Measurements from ENCODE around the gene GTF3C5.
"Not testable (repeated sequence)": the region's sequence is repeated elsewhere in the genome, so short reads cannot be mapped to it uniquely, and the experiment has no call there.

GTF3C5 gene

DNA sequence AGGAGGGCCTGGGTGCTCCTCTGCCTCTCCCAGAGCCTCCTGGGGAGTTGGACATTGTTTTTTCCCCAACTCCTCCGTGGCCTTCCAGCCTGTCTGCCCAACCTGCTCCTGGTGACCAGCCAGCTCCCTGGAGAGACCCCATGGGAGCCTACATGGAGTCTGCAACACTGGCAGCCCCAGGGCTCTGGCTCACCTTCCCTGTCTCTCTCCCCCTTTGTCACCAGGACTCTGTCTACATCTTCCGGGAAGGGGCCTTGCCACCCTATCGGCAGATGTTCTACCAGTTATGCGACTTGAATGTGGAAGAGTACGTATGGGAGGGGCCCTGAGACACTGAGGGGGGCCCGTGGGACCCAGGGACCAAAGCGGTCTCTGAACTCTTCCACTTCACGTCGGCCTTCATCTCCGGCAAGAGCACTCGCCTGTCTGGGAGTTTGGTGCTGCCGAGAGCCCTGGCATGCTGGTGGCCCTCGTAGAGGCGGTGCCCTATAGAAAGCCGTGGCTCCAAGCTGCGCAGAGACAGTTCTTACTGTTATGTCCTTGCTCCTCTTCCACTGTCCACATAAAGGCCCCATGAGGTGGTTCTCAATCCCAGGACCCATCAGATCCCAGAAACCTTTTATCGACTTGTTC, 25.1 kb downstream of the GTF3C5 start:
- DNase-seq: no peak

DNA sequence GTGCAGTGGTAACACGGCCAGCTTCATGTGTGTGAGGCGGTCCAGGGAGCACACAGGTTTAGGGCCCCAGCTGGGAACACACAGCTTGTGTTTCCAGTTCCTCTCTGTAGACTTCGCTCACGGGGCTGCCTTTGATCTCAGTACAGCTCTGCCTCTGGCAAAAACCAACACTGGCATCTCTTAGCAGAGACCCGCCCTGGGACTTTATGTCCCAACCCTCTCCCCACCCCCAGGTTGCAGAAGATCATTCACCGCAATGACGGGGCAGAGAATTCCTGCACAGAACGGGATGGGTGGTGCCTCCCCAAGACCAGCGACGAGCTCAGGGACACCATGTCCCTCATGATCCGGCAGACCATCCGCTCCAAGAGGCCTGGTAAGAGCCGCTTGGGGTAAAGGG, 25.7 kb downstream of the GTF3C5 start:
- no peak for DNase-seq

DNA sequence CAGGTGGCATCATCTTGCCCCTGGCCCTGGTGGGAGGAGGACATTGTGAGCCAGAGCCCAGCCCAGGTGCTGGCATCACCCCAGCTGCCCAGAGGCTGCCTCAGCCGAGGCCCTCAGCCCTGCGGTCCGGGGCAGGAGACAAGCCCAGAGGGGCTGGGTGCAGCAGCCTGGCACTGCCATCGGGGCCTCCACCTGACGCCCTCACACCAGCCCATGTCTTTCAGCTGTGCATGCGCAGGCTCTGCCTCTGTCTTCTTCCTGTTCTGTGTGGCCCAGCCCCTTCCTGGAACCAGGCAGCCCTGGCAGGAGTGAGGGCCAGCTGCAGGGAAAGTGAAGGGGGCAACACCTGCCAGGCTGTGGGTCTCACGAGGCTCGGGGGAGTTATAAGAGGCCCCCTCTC, 26.2 kb downstream of the GTF3C5 start:
- no peak for DNase-seq

DNA sequence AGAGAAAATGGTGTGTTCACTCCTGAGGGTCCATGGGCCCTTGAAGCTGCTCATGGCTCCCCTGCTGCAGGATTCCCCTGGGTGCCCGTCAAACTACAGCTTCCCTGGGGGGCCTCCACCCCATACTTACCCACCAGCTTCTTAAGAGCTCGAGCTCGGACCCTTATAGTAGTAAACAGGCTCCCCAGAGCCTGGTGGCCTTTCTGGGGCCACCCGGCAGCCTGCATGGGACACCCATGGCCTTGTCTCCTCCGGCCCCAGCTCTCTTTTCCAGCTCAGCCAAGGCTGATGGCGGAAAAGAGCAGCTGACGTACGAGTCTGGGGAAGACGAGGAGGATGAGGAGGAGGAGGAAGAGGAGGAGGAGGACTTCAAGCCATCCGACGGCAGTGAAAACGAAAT, 26.8 kb downstream of the GTF3C5 start:
- no peak for DNase-seq

DNA sequence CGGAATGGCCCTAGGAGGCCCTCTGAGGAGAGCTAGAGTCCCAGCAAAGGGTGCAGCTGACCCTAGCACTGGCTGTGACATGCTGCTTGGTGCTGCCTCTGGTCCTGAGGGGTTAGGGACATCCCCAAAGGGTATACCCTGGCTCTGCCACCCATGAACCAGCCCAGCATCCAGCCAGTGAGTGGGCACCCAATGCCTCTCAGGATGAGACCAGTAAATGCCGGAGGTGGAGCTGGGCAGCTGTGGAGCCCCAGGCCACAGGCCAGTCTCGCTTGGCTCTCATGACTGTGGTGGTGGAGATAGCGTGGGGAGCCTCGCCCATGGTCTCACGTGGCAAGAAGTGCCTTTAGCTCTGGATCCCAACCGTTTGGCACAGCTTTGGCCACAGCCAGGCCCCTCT, 27.3 kb downstream of the GTF3C5 start:
- no peak for DNase-seq

DNA sequence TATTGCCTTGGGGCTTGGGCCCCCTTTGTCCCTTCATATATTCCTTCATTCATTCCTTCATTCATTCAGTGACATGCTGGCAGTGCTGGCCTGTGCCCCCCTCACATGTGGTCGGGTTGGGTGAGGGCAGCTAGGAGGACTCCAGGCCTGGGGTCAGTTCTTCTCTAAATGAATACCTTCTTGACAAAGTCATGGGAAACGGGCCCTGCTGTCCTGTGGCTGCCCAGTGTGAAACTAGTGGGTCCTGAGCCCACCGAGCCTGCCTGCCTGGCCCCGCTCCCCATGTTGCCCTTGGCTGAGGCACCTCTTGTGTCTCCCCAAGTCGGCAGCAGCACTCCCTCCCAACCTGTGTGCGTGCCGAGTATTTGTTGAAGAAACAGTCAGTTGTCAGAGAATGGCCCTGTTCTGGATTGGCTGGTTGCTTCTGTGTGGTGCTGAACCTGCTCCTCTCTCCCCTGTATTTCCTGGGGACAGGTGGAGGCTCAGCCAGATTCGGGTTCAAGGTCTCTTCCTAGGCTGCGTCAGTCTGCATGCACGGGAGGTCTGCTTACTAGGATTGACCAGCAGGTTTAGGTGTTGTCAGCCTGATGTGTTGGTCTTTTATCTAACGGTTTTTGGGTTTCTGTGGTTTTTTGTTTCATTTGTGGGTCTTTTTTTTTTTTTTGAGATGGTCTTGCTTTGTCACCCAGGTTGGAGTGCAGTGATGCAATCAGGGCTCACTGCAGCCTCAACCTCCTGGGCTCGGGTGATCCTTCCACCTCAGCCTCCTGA, 27.9 kb downstream of the GTF3C5 start:
- DNase-seq: no peak

DNA sequence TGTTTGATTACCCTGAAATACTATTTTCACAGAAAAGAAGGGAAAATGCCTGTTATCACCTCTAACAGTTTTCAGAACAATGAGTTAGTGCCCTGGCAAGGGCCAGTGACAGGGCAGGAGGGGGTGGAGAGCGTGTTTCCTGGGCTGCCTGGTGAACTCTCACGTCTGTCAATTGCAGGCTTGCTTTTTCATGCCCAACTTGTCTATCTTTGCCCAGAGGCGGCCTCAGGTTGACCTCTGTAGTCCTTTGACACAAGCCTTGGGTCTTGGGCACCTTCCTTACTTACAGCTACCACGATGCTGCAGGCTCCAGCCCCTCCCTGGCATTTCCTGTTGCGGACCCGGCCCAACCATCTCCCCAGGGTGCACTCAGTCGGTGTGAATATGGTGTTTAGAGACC, 28.8 kb downstream of the GTF3C5 start:
- no peak for DNase-seq

DNA sequence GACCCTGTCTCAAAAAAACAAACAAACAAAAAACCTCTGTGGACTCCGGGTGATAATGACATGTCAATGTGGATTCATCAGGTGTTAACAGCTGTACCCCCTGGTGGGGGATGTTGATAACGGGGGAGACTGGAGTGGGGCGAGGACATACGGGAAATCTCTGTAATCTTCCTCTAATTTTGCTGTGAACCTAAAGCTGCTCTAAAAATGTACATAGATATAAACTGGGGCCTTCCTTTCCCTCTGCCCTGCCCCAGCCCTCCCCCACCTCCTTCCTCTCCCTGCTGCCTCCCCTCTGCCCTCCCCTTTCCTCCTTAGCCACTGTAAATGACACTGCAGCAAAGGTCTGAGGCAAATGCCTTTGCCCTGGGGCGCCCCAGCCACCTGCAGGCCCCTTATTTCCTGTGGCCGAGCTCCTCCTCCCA, 29.6 kb downstream of the GTF3C5 start:
- DNase-seq: no peak

DNA sequence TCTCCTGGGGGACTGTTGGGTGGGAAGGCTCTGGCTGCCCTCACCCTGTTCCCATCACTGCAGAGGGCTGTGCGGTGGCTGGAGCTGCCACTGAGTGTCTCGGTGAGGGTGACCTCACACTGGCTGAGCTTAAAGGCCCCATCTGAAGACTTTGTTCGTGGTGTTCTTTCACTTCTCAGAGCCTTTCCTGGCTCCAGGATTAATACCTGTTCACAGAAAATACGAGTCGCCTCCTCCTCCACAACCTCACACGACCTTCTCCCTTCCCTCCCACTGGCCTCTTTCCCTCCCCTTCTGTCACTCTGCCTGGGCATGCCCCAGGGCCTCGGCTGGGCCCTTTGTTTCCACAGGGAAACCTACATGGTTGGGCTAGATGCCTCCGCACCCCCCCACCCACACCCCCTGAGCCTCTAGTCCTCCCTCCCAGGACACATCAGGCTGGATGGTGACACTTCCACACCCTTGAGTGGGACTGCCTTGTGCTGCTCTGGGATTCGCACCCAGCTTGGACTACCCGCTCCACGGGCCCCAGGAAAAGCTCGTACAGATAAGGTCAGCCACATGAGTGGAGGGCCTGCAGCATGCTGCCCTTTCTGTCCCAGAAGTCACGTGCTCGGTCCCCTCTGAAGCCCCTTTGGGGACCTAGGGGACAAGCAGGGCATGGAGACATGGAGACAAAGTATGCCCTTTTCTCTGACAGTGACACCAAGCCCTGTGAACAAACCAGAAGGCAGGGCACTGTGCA, 30.4 kb downstream of the GTF3C5 start:
- DNase-seq: not testable (repeated sequence)

DNA sequence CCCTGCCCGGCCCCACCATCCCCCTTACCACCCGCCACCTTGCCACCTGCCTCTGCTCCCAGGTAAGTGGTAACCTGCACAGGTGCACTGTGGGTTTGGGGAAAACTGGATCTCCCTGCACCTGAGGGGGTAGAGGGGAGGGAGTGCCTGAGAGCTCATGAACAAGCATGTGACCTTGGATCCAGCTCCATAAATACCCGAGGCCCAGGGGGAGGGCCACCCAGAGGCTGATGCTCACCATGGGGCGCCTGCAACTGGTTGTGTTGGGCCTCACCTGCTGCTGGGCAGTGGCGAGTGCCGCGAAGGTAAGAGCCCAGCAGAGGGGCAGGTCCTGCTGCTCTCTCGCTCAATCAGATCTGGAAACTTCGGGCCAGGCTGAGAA, 31.0 kb downstream of the GTF3C5 start, which contains the start of gene CEL:
CEL (plus strand) TSS at position 218 of the 382 bp plus-strand sequence; CDS start at position 240, 22 bp downstream.
- DNase-seq: not testable (repeated sequence)

DNA sequence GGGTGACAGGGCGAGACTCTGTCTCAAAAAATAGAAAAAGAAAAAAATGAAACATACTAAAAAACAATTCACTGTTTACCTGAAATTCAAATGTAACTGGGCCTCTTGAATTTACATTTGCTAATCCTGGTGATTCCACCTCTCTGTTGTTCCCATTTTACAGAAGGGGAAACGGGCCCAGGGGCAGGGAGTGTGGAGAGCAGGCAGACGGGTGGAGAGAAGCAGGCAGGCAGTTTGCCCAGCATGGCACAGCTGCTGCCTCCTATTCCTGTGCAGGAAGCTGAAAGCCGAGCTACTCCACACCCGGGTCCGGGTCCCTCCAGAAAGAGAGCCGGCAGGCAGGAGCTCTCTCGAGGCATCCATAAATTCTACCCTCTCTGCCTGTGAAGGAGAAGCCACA, 31.8 kb downstream of the GTF3C5 start:
- DNase-seq: not testable (repeated sequence)

DNA sequence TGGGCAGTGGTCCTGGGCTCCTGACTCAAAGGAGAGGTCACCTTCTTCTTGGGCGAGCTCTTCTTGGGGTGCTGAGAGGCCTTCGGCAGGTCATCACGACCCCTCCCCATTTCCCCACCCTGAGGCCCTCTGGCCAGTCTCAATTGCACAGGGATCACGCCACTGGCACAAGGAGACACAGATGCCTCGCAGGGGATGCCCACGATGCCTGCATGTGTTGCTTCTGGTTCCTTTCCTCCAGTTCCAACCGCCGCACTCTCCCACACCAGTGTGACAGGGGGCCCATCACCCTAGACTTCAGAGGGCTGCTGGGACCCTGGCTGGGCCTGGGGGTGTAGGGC, 32.3 kb downstream of the GTF3C5 start:
- DNase-seq: no peak

DNA sequence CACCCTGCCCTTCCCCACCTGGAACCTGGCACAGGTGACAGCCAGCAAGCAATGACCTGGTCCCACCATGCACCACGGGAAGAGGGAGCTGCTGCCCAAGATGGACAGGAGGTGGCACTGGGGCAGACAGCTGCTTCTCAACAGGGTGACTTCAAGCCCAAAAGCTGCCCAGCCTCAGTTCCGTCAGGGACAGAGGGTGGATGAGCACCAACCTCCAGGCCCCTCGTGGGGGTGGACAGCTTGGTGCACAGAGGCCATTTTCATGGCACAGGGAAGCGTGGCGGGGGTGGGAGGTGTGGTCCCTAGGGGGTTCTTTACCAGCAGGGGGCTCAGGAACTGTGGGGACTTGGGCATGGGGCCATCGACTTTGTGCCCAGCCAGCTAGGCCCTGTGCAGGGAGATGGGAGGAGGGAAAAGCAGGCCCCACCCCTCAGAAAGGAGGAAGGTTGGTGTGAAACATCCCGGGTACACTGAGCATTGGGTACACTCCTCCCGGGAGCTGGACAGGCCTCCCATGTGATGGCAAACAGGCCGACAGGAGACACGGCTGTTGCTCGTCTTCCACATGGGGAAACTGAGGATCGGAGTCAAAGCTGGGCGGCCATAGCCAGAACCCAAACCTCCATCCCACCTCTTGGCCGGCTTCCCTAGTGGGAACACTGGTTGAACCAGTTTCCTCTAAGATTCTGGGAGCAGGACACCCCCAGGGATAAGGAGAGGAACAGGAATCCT, 32.9 kb downstream of the GTF3C5 start:
- no peak for DNase-seq

DNA sequence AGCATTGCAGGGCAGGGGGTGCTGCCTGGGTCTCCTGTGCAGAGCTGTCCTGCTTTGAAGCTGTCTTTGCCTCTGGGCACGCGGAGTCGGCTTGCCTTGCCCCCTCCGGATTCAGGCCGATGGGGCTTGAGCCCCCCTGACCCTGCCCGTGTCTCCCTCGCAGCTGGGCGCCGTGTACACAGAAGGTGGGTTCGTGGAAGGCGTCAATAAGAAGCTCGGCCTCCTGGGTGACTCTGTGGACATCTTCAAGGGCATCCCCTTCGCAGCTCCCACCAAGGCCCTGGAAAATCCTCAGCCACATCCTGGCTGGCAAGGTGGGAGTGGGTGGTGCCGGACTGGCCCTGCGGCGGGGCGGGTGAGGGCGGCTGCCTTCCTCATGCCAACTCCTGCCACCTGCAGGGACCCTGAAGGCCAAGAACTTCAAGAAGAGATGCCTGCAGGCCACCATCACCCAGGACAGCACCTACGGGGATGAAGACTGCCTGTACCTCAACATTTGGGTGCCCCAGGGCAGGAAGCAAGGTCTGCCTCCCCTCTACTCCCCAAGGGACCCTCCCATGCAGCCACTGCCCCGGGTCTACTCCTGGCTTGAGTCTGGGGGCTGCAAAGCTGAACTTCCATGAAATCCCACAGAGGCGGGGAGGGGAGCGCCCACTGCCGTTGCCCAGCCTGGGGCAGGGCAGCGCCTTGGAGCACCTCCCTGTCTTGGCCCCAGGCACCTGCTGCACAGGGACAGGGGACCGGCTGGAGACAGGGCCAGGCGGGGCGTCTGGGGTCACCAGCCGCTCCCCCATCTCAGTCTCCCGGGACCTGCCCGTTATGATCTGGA, 33.7 kb downstream of the GTF3C5 start:
- no peak for DNase-seq

DNA sequence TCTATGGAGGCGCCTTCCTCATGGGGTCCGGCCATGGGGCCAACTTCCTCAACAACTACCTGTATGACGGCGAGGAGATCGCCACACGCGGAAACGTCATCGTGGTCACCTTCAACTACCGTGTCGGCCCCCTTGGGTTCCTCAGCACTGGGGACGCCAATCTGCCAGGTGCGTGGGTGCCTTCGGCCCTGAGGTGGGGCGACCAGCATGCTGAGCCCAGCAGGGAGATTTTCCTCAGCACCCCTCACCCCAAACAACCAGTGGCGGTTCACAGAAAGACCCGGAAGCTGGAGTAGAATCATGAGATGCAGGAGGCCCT, 34.2 kb downstream of the GTF3C5 start:
- no peak for DNase-seq

DNA sequence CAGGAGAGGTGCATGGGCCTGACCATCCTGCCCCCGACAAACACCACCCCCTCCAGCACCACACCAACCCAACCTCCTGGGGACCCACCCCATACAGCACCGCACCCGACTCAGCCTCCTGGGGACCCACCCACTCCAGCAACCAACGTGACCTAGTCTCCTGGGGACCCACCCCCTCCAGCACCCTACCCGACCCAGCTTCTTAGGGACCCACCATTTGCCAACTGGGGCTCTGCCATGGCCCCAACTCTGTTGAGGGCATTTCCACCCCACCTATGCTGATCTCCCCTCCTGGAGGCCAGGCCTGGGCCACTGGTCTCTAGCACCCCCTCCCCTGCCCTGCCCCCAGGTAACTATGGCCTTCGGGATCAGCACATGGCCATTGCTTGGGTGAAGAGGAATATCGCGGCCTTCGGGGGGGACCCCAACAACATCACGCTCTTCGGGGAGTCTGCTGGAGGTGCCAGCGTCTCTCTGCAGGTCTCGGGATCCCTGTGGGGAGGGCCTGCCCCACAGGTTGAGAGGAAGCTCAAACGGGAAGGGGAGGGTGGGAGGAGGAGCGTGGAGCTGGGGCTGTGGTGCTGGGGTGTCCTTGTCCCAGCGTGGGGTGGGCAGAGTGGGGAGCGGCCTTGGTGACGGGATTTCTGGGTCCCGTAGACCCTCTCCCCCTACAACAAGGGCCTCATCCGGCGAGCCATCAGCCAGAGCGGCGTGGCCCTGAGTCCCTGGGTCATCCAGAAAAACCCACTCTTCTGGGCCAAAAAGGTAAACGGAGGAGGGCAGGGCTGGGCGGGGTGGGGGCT, 35.6 kb downstream of the GTF3C5 start:
- DNase-seq: no peak

DNA sequence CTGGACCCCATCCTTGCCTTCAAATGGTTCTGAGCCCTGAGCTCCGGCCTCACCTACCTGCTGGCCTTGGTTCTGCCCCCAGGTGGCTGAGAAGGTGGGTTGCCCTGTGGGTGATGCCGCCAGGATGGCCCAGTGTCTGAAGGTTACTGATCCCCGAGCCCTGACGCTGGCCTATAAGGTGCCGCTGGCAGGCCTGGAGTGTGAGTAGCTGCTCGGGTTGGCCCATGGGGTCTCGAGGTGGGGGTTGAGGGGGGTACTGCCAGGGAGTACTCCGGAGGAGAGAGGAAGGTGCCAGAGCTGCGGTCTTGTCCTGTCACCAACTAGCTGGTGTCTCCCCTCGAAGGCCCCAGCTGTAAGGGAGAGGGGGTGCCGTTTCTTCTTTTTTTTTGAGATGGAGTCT, 36.2 kb downstream of the GTF3C5 start:
- DNase-seq: no peak

DNA sequence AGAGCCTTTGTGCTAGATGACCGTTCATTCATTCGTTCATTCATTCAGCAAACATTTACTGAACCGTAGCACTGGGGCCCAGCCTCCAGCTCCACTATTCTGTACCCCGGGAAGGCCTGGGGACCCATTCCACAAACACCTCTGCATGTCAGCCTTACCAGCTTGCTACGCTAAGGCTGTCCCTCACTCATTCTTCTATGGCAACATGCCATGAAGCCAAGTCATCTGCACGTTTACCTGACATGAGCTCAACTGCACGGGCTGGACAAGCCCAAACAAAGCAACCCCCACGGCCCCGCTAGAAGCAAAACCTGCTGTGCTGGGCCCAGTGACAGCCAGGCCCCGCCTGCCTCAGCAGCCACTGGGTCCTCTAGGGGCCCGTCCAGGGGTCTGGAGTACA, 37.0 kb downstream of the GTF3C5 start:
- no peak for DNase-seq

DNA sequence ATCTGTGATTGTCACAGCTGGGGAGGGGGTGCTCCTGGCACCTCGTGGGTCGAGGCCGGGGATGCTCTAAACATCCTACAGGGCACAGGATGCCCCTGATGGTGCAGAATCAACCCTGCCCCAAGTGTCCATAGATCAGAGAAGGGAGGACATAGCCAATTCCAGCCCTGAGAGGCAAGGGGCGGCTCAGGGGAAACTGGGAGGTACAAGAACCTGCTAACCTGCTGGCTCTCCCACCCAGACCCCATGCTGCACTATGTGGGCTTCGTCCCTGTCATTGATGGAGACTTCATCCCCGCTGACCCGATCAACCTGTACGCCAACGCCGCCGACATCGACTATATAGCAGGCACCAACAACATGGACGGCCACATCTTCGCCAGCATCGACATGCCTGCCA, 37.6 kb downstream of the GTF3C5 start:
- not testable (repeated sequence) for DNase-seq

DNA sequence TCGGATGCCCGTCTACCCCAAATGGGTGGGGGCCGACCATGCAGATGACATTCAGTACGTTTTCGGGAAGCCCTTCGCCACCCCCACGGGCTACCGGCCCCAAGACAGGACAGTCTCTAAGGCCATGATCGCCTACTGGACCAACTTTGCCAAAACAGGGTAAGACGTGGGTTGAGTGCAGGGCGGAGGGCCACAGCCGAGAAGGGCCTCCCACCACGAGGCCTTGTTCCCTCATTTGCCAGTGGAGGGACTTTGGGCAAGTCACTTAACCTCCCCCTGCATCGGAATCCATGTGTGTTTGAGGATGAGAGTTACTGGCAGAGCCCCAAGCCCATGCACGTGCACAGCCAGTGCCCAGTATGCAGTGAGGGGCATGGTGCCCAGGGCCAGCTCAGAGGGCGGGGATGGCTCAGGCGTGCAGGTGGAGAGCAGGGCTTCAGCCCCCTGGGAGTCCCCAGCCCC, 39.7 kb downstream of the GTF3C5 start:
- DNase-seq: not testable (repeated sequence)

DNA sequence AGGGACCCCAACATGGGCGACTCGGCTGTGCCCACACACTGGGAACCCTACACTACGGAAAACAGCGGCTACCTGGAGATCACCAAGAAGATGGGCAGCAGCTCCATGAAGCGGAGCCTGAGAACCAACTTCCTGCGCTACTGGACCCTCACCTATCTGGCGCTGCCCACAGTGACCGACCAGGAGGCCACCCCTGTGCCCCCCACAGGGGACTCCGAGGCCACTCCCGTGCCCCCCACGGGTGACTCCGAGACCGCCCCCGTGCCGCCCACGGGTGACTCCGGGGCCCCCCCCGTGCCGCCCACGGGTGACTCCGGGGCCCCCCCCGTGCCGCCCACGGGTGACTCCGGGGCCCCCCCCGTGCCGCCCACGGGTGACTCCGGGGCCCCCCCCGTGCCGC, 40.2 kb downstream of the GTF3C5 start:
- not testable (repeated sequence) for DNase-seq
